Subcutaneous abdominal adipose tissue (tissue), 5 donors: ENCODE results near the gene CEBPZOS.

ENCODE experiments used
- H3K27ac ChIP-seq: one replicate; pipeline ENCODE4 v1.7.0; 2013; ENCODE audit warnings: low read depth, mild to moderate bottlenecking, inconsistent platforms, low read length, moderate library complexity
- H3K27me3 ChIP-seq, 5 donors: one replicate each; pipeline ENCODE4 v1.7.0; 2013; ENCODE audit warnings: low read length in 5 of 5, inconsistent platforms in 1 of 5; ENCODE audit not compliant: control insufficient read depth in 5 of 5, insufficient read depth in 4 of 5
- H3K36me3 ChIP-seq, 5 donors: one replicate each; pipeline ENCODE4 v1.7.0; 2013; ENCODE audit warnings: low read length in 5 of 5; ENCODE audit not compliant: control insufficient read depth in 5 of 5, insufficient read depth in 5 of 5
- H3K4me1 ChIP-seq, 5 donors: one replicate each; pipeline ENCODE4 v1.7.0; 2013; ENCODE audit warnings: low read length in 5 of 5, mild to moderate bottlenecking in 3 of 5, moderate library complexity in 1 of 5; ENCODE audit not compliant: control insufficient read depth in 5 of 5, insufficient read depth in 5 of 5
- H3K4me3 ChIP-seq, 5 donors: one replicate each; pipeline ENCODE4 v1.7.0; 2013; ENCODE audit warnings: low read length in 5 of 5, low read depth in 1 of 5
- H3K9ac ChIP-seq, 5 donors: one replicate each; pipeline ENCODE4 v1.7.0; 2013; ENCODE audit warnings: low read length in 5 of 5, mild to moderate bottlenecking in 4 of 5, moderate library complexity in 3 of 5
- H3K9me3 ChIP-seq, 5 donors: one replicate each; pipeline ENCODE4 v1.7.0; 2013; ENCODE audit warnings: low read length in 5 of 5; ENCODE audit not compliant: control insufficient read depth in 5 of 5
- donor health status: healthy.
- donor health status: healthy.
- donor health status: healthy.
- donor health status: healthy.
- donor health status: healthy.

Gene CEBPZOS

DNA sequence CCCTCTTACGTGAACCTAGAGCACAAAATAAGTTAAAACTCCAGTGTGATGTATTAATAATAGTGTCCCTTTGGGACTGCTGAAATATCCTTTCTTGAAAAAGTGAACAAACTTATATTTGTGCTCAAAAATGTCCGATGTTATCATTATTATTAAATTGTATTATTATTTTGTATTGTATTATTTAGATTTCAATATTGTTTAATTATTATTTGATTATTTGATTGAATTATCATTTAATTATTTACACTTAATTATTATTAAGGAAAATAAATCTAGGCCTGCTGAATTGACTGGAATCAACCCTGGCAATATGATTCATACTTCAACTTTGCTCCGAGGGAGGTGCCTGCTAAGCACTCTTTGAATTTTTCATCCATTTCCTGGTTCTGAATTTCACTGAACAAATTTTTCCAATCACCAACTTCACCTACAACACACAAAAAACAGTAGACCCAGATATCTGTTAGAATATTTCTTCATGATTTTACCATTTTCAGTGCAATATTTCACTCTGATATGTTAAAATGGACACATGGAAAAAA, 28.6 kb upstream of the CEBPZOS start:
- no peak overlapping the region for H3K27ac ChIP-seq
- H3K4me3 ChIP-seq = no peak overlapping the region
- no peaks in the 10 kb centered on the region for H3K36me3 ChIP-seq
- H3K9ac ChIP-seq = no peak overlapping the region
- H3K9me3 ChIP-seq = peaks cover 0 to 5% (median 0%) of the 10 kb centered on the region in 5 donors
- peaks cover 0 to 5% (median 0%) of the 10 kb centered on the region in 5 donors for H3K4me1 ChIP-seq
- no peaks in the 10 kb centered on the region for H3K27me3 ChIP-seq

DNA sequence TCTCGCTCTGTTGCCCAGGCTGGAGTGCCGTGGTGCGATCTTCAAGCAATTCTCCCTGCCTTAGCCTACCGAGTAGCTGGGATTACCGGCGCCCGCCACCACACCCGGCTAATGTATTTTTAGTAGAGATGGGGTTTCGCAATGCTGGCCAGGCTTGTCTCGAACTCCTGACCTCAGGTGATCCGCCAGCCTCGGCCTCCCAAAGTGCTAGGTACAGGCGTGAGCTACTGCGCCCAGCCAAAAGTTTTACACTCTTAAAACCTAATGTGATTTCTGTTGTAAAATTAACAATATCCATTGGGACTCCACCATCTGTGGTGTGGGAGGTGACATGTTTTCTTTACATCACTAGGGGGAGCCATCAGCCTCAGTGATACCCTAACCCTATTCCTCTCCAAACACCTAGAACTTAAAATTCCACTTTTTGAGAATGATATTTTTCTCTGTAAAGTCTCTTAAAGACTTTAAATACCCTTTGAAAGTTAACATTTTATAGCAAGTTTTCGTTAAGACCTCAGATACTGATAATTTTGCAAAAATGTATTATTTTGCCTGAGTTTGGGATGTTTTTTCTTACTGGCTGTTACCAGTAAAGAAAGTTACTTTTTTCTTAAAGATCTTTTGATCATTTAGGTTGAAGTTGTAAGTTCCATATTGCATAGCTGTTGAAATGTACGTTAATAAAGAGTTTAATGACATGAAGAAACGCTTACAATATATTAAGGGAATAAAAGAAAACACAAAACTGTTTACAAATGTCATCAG, 27.9 kb upstream of the CEBPZOS start:
- Histone ChIP-seq H3K27ac (no peak overlapping the region), H3K27me3 (no peaks in the 10 kb centered on the region), H3K9ac (no peak overlapping the region), H3K4me3 (no peak overlapping the region), H3K9me3 (peaks cover 0 to 5% (median 0%) of the 10 kb centered on the region in 5 donors), H3K36me3 (no peaks in the 10 kb centered on the region), H3K4me1 (peaks cover 0 to 5% (median 0%) of the 10 kb centered on the region in 5 donors)

DNA sequence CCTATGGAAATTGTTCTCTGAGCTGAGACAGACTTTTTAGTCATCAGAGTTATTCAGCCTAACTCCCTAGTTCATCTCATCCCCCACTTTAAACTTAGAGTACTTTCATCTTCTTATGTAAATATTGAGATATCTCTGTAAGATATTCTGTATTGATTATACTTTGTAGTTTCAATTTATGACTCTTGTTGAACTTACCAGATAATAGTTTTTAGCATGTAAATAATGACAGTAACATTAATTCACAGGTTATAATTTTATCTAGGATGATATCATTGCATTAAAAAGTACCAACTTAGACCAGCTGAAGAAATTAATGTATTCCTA, 24.7 kb upstream of the CEBPZOS start:
- no peaks in the 10 kb centered on the region for H3K36me3 ChIP-seq
- no peak overlapping the region for H3K9ac ChIP-seq
- no peak overlapping the region for H3K27ac ChIP-seq
- H3K4me1 ChIP-seq = peaks cover 0 to 5% (median 0%) of the 10 kb centered on the region in 5 donors
- no peaks in the 10 kb centered on the region for H3K9me3 ChIP-seq
- H3K4me3 ChIP-seq = no peak overlapping the region
- no peaks in the 10 kb centered on the region for H3K27me3 ChIP-seq

DNA sequence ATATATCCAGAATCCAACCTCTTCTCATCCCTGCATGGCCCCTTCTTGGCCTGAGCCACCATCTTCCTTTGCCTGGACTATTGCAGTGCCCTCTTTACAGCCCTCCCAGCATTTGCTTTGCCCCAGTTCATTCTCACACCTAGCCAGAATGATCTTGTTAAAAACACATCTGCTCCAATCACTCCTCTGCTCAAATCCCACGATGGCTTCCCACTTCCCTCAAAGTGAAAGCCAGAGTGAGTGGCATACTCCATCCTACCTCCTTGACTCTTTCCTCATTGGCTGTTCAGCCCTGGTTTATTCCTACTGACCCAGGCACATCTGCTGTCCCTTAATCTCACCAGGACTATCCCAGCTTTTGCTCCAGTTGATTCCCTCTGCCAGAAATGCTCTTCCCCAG, 22.6 kb upstream of the CEBPZOS start:
- Histone ChIP-seq H3K4me3 (no peak overlapping the region), H3K27me3 (no peaks in the 10 kb centered on the region), H3K9me3 (no peaks in the 10 kb centered on the region), H3K9ac (no peak overlapping the region), H3K27ac (no peak overlapping the region), H3K4me1 (peaks cover 0 to 2% (median 0%) of the 10 kb centered on the region in 5 donors), H3K36me3 (no peaks in the 10 kb centered on the region)

DNA sequence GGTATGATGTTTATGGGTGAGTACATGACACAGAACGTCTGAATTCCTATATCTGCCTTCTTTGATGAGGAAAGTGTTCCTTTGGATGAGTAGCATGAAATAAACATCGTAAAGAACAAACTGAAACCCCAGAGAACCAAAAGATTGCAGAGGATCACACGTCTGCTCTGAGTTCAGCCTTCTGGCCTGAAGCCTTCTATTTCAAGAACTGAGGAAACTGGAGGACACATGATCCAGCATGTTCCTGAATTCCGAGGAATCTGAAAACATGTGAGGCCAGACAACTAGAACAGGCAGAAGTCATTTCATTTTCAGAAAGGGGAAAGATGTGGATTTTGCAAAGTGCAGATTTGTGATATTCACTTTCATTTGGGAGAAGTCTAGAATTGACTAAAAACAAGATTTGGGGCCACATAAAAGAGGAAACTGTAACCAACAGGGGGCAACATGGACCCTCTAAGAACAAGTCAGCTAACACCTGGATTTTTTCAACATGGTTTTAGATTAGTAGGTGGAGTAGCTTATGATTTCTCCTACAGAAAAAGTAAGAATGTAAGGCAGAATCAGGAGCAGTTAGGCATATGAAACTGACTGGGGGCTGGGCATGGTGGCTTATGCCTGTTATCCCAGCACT, 16.2 kb upstream of the CEBPZOS start:
- Histone ChIP-seq H3K36me3 (no peaks in the 10 kb centered on the region), H3K4me1 (peaks cover 0 to 6% (median 0%) of the 10 kb centered on the region in 5 donors), H3K9ac (no peak overlapping the region), H3K27ac (no peak overlapping the region), H3K27me3 (no peaks in the 10 kb centered on the region), H3K4me3 (no peak overlapping the region), H3K9me3 (no peaks in the 10 kb centered on the region)

DNA sequence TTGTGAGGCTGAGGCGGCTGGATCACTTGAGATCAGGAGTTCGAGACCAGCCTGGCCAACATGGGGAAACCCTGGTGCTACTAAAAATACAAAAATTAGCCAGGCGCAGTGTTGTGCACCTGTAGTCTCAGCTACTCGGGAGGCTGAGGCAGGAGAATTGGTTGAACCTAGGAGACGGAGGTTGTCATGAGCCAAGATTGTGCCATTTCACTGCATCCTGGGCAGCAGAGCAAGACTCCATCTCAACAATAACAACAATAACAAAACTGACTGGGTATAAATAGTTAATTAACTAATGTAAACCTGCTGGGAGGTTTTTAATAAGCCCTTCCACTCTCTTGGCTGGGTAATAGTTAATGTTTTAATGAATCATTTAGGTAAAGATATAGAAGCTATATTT, 15.7 kb upstream of the CEBPZOS start:
- no peak overlapping the region for H3K4me3 ChIP-seq
- no peak overlapping the region for H3K27ac ChIP-seq
- no peak overlapping the region for H3K9ac ChIP-seq
- peaks cover 0 to 6% (median 0%) of the 10 kb centered on the region in 5 donors for H3K4me1 ChIP-seq
- no peaks in the 10 kb centered on the region for H3K27me3 ChIP-seq
- no peaks in the 10 kb centered on the region for H3K36me3 ChIP-seq
- H3K9me3 ChIP-seq = no peaks in the 10 kb centered on the region

DNA sequence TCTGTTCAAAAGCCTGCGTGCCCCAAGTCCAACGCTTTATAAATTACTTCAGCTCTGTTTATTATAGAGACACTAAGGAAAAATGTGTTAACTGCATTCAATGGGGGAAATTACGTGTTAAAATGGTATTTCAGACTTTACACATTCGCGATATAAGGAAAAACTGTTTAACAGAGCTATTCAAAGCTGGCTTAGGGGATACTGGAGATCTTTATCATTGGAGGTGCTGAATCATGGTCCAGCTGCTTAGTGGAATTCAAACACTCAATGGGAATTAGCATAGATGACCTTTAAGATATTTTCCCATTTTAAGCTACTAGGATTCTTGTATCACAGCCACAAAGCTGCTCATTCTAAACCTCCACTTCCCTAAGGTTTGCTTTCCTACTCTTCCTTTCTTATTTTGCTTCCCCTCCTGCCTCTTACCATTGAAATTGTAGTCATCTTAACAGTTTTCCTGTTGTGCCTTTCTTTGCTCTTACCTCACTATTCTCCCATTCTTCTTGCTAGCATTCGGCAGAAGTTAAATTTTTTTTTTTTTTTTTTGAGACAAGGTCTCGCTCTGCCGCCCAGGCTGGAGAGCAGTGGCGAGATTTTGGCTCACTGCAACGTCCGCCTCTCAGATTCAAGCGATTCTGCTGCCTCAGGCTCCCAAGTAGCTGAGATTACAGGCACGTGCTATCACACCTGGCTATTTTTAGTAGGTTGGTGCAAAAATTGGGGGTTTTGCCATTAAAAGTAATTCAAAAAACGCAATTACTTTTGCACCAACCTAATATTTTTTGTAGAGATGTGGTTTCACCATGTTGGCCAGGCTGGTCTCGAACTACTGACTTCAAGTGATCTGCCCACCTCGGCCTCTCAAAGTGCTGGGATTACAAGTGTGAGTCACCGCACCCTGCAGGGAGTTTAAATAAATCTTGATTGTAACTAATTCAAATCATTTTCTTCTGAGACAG, 14.3 kb upstream of the CEBPZOS start:
- H3K9ac ChIP-seq = no peak overlapping the region
- no peaks in the 10 kb centered on the region for H3K36me3 ChIP-seq
- H3K27ac ChIP-seq = no peak overlapping the region
- H3K4me1 ChIP-seq = peaks cover 0 to 6% (median 0%) of the 10 kb centered on the region in 5 donors
- H3K9me3 ChIP-seq = no peaks in the 10 kb centered on the region
- no peak overlapping the region for H3K4me3 ChIP-seq
- peaks cover 0 to 3% (median 0%) of the 10 kb centered on the region in 5 donors for H3K27me3 ChIP-seq

DNA sequence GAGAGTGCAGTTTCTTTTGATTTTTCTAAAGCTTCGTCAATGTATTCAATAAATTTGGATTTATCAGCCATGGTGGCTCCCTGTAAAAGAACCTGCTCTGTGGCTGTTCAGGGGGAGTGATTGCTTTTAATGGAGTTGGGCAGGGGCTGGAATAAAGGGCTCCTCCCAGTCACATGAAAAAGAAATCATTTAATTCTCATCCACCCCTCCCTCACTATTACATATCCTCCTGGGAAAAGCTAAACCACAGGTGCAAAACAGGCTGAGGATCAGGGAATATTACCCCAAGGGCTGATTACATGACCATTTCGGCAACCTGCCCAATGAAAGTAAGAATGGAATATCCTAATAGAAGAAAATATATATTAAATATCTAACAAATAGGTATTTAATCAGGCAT, 7.7 kb upstream of the CEBPZOS start, which contains the start of gene SULT6B1:
Gene SULT6B1 (minus strand): TSS at position 101 of the 400 bp plus-strand sequence. CDS start 30 bp downstream, at position 71.
- no peak within 1 kb of the TSS for H3K27ac ChIP-seq

DNA sequence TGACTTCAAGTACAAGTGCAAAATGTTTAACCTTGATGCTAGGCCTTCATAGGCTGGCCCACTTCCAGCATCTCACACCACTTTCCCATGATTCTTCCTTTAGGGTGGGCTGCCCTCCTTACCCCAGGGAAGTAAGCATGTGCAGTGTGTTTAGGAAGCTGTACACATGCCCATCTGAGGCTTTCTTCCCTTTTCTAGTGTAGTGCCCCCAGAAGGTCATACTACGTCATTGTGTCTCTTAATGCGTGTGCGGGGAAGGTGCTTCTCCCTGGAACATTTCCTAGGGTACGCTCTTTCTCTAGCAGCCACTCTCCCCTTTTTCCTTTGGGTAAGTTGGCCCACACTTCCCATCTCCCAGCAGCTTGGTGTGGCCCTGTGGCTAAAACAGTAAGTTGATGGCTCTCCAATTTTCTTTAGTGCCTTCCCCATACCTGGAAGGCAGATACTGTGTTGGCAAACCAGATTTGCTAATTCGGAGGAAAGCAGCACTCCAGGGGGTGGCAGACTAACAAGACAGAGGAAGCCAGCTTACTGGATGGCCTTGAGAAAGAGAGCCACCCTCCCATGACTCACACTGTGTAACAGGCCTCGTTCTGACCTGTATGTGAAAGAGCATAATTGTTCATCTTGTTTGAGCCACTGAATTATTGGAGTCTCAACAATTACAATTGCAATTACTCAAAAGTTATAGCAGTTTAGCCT, 6.7 kb upstream of the CEBPZOS start:
- Histone ChIP-seq H3K27ac (no peak overlapping the region), H3K4me1 (no peaks in the 10 kb centered on the region), H3K9ac (no peak overlapping the region), H3K9me3 (no peaks in the 10 kb centered on the region), H3K27me3 (peaks cover 0 to 3% (median 0%) of the 10 kb centered on the region in 5 donors), H3K36me3 (no peaks in the 10 kb centered on the region), H3K4me3 (no peak overlapping the region)

More for the DNA sequence above, 7.7 kb upstream of the CEBPZOS start, which contains the start of gene SULT6B1:
- H3K36me3 ChIP-seq = no peaks in the 10 kb centered on the region
- H3K4me1 ChIP-seq = no peaks in the 10 kb centered on the region
- H3K9ac ChIP-seq = no peak within 1 kb of the TSS
- H3K4me3 ChIP-seq = no peak within 1 kb of the TSS
- H3K9me3 ChIP-seq = no peaks in the 10 kb centered on the region
- H3K27me3 ChIP-seq = peaks cover 0 to 3% (median 0%) of the 10 kb centered on the region in 5 donors
